ENCODE measurements around the gene RAB3C.
A peak's percentile ranks its signal among the peaks of the same experiment; 100 is the strongest.
"Not testable (repeated sequence)": the region's sequence is repeated elsewhere in the genome, so short reads cannot be mapped to it uniquely, and the experiment has no call there.

Gene RAB3C

GRCh38 chr5:58602889-58603288 is 20.0 kb downstream of the RAB3C start:
- not testable (repeated sequence) for DNase-seq (ENCODE audit: low spot score)

GRCh38 chr5:58606064-58606463 is 23.2 kb downstream of the RAB3C start:
- DNase-seq (ENCODE audit: low spot score): no peak

- DNase-seq (ENCODE audit: low spot score): no peak
Measured at GRCh38 chr5:58615972-58616371, 33.1 kb downstream of the RAB3C start.

GRCh38 chr5:58617241-58617640 is 34.4 kb downstream of the RAB3C start:
- DNase-seq (ENCODE audit: low spot score): no peak

GRCh38 chr5:58620336-58620735 is 37.5 kb downstream of the RAB3C start:
- no peak for DNase-seq (ENCODE audit: low spot score)

GRCh38 chr5:58622936-58623871 is 40.3 kb downstream of the RAB3C start:
- DNase-seq (ENCODE audit: low spot score): no peak

GRCh38 chr5:58628626-58629025 is 45.8 kb downstream of the RAB3C start:
- DNase-seq (ENCODE audit: low spot score): no peak

GRCh38 chr5:58629271-58630159 is 46.6 kb downstream of the RAB3C start:
- DNase-seq (ENCODE audit: low spot score): no peak

- no peak for DNase-seq (ENCODE audit: low spot score)
Measured at GRCh38 chr5:58631895-58632294, 49.0 kb downstream of the RAB3C start.

- no peak for DNase-seq (ENCODE audit: low spot score)
Measured at GRCh38 chr5:58635416-58635815, 52.5 kb downstream of the RAB3C start.

- no peak for DNase-seq (ENCODE audit: low spot score)
Measured at GRCh38 chr5:58640011-58640410, 57.1 kb downstream of the RAB3C start.

- peak; percentile 27 for DNase-seq (ENCODE audit: low spot score)
Measured at GRCh38 chr5:58641533-58641932, 58.7 kb downstream of the RAB3C start.

GRCh38 chr5:58648846-58649245 is 66.0 kb downstream of the RAB3C start:
- DNase-seq (ENCODE audit: low spot score): no peak

- DNase-seq (ENCODE audit: low spot score): no peak
Measured at GRCh38 chr5:58649716-58650115, 66.8 kb downstream of the RAB3C start.

- DNase-seq (ENCODE audit: low spot score): no peak
Measured at GRCh38 chr5:58653521-58653920, 70.6 kb downstream of the RAB3C start.

GRCh38 chr5:58666141-58666540 is 83.3 kb downstream of the RAB3C start:
- DNase-seq (ENCODE audit: low spot score): no peak

- DNase-seq (ENCODE audit: low spot score): peak; percentile 13
Measured at GRCh38 chr5:58666598-58667581, 84.0 kb downstream of the RAB3C start.

- DNase-seq (ENCODE audit: low spot score): no peak
Measured at GRCh38 chr5:58670582-58670981, 87.7 kb downstream of the RAB3C start.

- no peak for DNase-seq (ENCODE audit: low spot score)
Measured at GRCh38 chr5:58671155-58671554, 88.3 kb downstream of the RAB3C start.

- no peak for DNase-seq (ENCODE audit: low spot score)
Measured at GRCh38 chr5:58672521-58672920, 89.6 kb downstream of the RAB3C start.

GRCh38 chr5:58674070-58674469 is 91.2 kb downstream of the RAB3C start:
- DNase-seq (ENCODE audit: low spot score): no peak

- no peak for DNase-seq (ENCODE audit: low spot score)
Measured at GRCh38 chr5:58674711-58675110, 91.8 kb downstream of the RAB3C start.
